ENCODE measurements around the gene ZNF613. TPM values are rescaled to one million over a fixed set of nuclear protein-coding genes. Genes with fewer than 3 reads are reported as not detected.
"Not testable (repeated sequence)": the region's sequence is repeated elsewhere in the genome, so short reads cannot be mapped to it uniquely, and the experiment has no call there.

The ZNF613 gene
- polyA plus RNA-seq (2012; ENCODE audit: insufficient read depth, insufficient read length), result 3.6 TPM

- peak; percentile 96 for DNase-seq (ENCODE audit: low read depth, low spot score)
- H3K4me3 ChIP-seq (ENCODE audit: low read length), result peak within 1 kb of the TSS; percentile 95
Observed at GRCh38 chr19:51926784-51927741, at the start of gene ZNF613. TSS of gene ZNF613 (plus strand) at chr19:51927472. CDS start at chr19:51936221, 8,749 bp downstream.

- no peak for DNase-seq (ENCODE audit: low read depth, low spot score)
- H3K4me3 ChIP-seq (ENCODE audit: low read length), result no peak overlapping the region
Observed at GRCh38 chr19:51882518-51882917, 44.8 kb upstream of the ZNF613 start.

GRCh38 chr19:51884713-51885112 lies 42.6 kb upstream of the ZNF613 start:
- DNase-seq (ENCODE audit: low read depth, low spot score), result no peak
- no peak overlapping the region for H3K4me3 ChIP-seq (ENCODE audit: low read length)

GRCh38 chr19:51887522-51888498 lies 39.5 kb upstream of the ZNF613 start, which contains the start of gene ZNF577:
TSS of gene ZNF577 (minus strand) at chr19:51887951. CDS start at chr19:51880382, 7,569 bp downstream.
- DNase-seq (ENCODE audit: low read depth, low spot score), result no peak
- H3K4me3 ChIP-seq (ENCODE audit: low read length), result no peak within 1 kb of the TSS

GRCh38 chr19:51889934-51890333 lies 37.3 kb upstream of the ZNF613 start:
- DNase-seq (ENCODE audit: low read depth, low spot score), result no peak
- no peak overlapping the region for H3K4me3 ChIP-seq (ENCODE audit: low read length)

- no peak for DNase-seq (ENCODE audit: low read depth, low spot score)
Observed at GRCh38 chr19:51891193-51891747, 36.0 kb upstream of the ZNF613 start.

GRCh38 chr19:51901860-51902259 lies 25.4 kb upstream of the ZNF613 start:
- no peak overlapping the region for H3K4me3 ChIP-seq (ENCODE audit: low read length)
- DNase-seq (ENCODE audit: low read depth, low spot score), result no peak

More at GRCh38 chr19:51891193-51891747, 36.0 kb upstream of the ZNF613 start:
- H3K4me3 ChIP-seq (ENCODE audit: low read length), result no peak overlapping the region

GRCh38 chr19:51903192-51903591 lies 24.1 kb upstream of the ZNF613 start:
- DNase-seq (ENCODE audit: low read depth, low spot score), result no peak
- no peak overlapping the region for H3K4me3 ChIP-seq (ENCODE audit: low read length)

GRCh38 chr19:51904331-51905165 lies 22.7 kb upstream of the ZNF613 start, which contains the start of gene ZNF649:
TSS of gene ZNF649 (minus strand) at chr19:51905017. CDS start at chr19:51900107, 4,910 bp downstream.
- no peak for DNase-seq (ENCODE audit: low read depth, low spot score)
- no peak within 1 kb of the TSS for H3K4me3 ChIP-seq (ENCODE audit: low read length)

GRCh38 chr19:51905206-51905605 lies 22.1 kb upstream of the ZNF613 start:
- H3K4me3 ChIP-seq (ENCODE audit: low read length), result no peak overlapping the region
- DNase-seq (ENCODE audit: low read depth, low spot score), result no peak

- H3K4me3 ChIP-seq (ENCODE audit: low read length); DNase-seq (ENCODE audit: low read depth, low spot score): not testable (repeated sequence)
Observed at GRCh38 chr19:51905639-51906038, 21.6 kb upstream of the ZNF613 start.

- H3K4me3 ChIP-seq (ENCODE audit: low read length); DNase-seq (ENCODE audit: low read depth, low spot score): not testable (repeated sequence)
Observed at GRCh38 chr19:51906108-51906507, 21.2 kb upstream of the ZNF613 start.

GRCh38 chr19:51907981-51908380 lies 19.3 kb upstream of the ZNF613 start:
- H3K4me3 ChIP-seq (ENCODE audit: low read length); DNase-seq (ENCODE audit: low read depth, low spot score): not testable (repeated sequence)

GRCh38 chr19:51915324-51915867 lies 11.9 kb upstream of the ZNF613 start:
- no peak overlapping the region for H3K4me3 ChIP-seq (ENCODE audit: low read length)
- no peak for DNase-seq (ENCODE audit: low read depth, low spot score)

GRCh38 chr19:51916167-51916566 lies 11.1 kb upstream of the ZNF613 start:
- no peak overlapping the region for H3K4me3 ChIP-seq (ENCODE audit: low read length)
- no peak for DNase-seq (ENCODE audit: low read depth, low spot score)

GRCh38 chr19:51919606-51920005 lies 7.7 kb upstream of the ZNF613 start:
- H3K4me3 ChIP-seq (ENCODE audit: low read length), result no peak overlapping the region
- DNase-seq (ENCODE audit: low read depth, low spot score), result no peak

- no peak overlapping the region for H3K4me3 ChIP-seq (ENCODE audit: low read length)
- no peak for DNase-seq (ENCODE audit: low read depth, low spot score)
Observed at GRCh38 chr19:51921949-51922348, 5.3 kb upstream of the ZNF613 start.

GRCh38 chr19:51926426-51926783 lies 867 bp upstream of the ZNF613 start:
- peak overlapping the region; percentile 95 for H3K4me3 ChIP-seq (ENCODE audit: low read length)
- no peak for DNase-seq (ENCODE audit: low read depth, low spot score)
